ENCODE results near the gene SNTN.

GRCh38 chr3:63631670-63632069, 20.8 kb upstream of the SNTN start:
- TF ChIP-seq CTCF (conservative IDR thresholded peaks at IDR 0.05; ENCODE audit: low read depth, low read length) (no peak), EZH2 (IDR thresholded peaks at IDR 0.05; ENCODE audit: borderline replicate concordance, low read depth, low read length, poor library complexity, severe bottlenecking) (no peak)

Measured in A673 (cell line).